ENCODE measurements around the gene CNOT6. TPM values are rescaled to one million over a fixed set of nuclear protein-coding genes. Genes with fewer than 3 reads are reported as not detected.
"Not testable (repeated sequence)": the region's sequence is repeated elsewhere in the genome, so short reads cannot be mapped to it uniquely, and the experiment has no call there.

CNOT6 gene
- 21.2 TPM for polyA plus RNA-seq (2013)

DNA sequence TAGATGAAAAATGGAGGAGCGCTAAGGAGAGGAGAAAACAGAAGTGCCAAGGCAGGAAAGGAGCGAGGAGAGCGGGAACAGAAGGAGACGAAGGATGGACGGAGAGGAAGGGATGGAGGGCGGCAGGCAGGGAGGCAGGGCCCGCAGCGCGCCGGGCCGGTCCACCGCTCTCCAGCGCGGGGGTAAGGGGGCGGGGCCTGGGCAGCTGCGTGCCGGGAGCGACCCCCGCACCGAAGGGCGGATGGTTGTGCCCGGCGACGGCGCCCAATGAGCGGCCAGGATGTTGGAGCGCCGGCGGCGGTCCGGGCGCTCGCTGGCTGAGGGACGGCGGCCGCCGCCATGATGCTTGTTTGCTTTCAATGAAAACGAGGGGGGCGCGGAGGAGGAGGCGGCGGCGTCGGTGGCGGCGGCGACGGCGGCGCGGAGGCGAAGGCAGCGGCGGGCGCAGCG is at the start of gene CNOT6:
CNOT6 (plus strand) TSS at position 320 of the 450 bp plus-strand sequence. CDS start 34,898 bp downstream, outside the sequence.
- no peaks in the 10 kb centered on the region for H3K27me3 ChIP-seq (replicated peaks in 2 of 5; ENCODE audit: control insufficient read depth in 4 of 5, insufficient read depth in 5 of 5, low read length in 4 of 5)
- H3K9me3 ChIP-seq (ENCODE audit: control extremely low read depth in 1 of 5, control insufficient read depth in 4 of 5, insufficient read depth in 2 of 5, low read depth in 1 of 5, low read length in 4 of 5) = no peaks in the 10 kb centered on the region
- H3K4me3 ChIP-seq (ENCODE audit: control insufficient read depth in 1 of 7, extremely low read depth in 1 of 7, insufficient read depth in 4 of 7, low read depth in 2 of 7, low read length in 6 of 7) = peak within 1 kb of the TSS; percentile 81 to 95 (median 90)
- 0% methylated on average over 51 of the region's 56 CpGs for WGBS (ENCODE audit: insufficient coverage)
- peak within 1 kb of the TSS; percentile 74 to 86 for H3K27ac ChIP-seq (ENCODE audit: insufficient read depth in 1 of 2, low read depth in 1 of 2, low read length in 2 of 2, poor library complexity in 1 of 2, severe bottlenecking in 2 of 2)
- H3K4me1 ChIP-seq (ENCODE audit: control extremely low read depth in 1 of 4, control insufficient read depth in 4 of 4, insufficient read depth in 4 of 4, low read length in 3 of 4) = peaks cover 7 to 28% (median 21%) of the 10 kb centered on the region in 4 experiments
- DNase-seq = peak; percentile 96 to 98 (median 98)
- ChIA-PET CTCF (no interaction called here), POLR2A (interaction anchor here (0.5 kb wide), 1 partner anchor 34 kb away, joined by 3 read pairs; no protein-coding TSS in a partner anchor)
- peaks cover 2 to 12% (median 5%) of the 10 kb centered on the region in 4 experiments for H3K36me3 ChIP-seq (ENCODE audit: control insufficient read depth in 4 of 4, insufficient read depth in 4 of 4, low read length in 3 of 4)

DNA sequence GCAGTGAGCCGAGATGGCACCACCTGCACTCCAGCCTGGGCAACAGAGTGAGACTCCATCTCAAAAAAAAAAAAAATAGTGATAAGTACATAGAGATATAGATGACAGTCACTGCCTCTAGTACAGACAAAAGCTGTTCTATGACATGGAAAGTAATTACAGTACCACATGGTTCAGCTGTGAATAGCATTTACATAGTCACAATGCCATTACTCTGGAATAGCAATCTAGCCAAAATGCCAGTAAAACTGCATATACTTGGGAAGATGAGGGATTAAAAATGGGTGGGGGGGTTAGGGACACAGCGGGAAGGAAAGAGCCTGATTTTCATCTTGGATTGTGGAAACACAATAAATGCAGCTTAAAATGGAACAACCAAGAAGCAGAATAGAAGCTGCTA is 39.4 kb upstream of the CNOT6 start:
- CTCF ChIA-PET = no interaction called here
- DNase-seq = no peak
- H3K27ac ChIP-seq (ENCODE audit: insufficient read depth in 1 of 2, low read depth in 1 of 2, low read length in 2 of 2, poor library complexity in 1 of 2, severe bottlenecking in 2 of 2) = no peak overlapping the region
- H3K9me3 ChIP-seq (ENCODE audit: control extremely low read depth in 1 of 5, control insufficient read depth in 4 of 5, insufficient read depth in 2 of 5, low read depth in 1 of 5, low read length in 4 of 5) = peaks cover 0 to 4% (median 2%) of the 10 kb centered on the region in 5 experiments
- H3K4me1 ChIP-seq (ENCODE audit: control extremely low read depth in 1 of 4, control insufficient read depth in 4 of 4, insufficient read depth in 4 of 4, low read length in 3 of 4) = no peaks in the 10 kb centered on the region
- 90% methylated on average over 2 of the region's 2 CpGs for WGBS (ENCODE audit: insufficient coverage)
- no peaks in the 10 kb centered on the region for H3K36me3 ChIP-seq (ENCODE audit: control insufficient read depth in 4 of 4, insufficient read depth in 4 of 4, low read length in 3 of 4)
- POLR2A ChIA-PET = no interaction called here
- peaks cover 0 to 2% (median 0%) of the 10 kb centered on the region in 5 experiments for H3K27me3 ChIP-seq (replicated peaks in 2 of 5; ENCODE audit: control insufficient read depth in 4 of 5, insufficient read depth in 5 of 5, low read length in 4 of 5)
- no peak overlapping the region for H3K4me3 ChIP-seq (ENCODE audit: control insufficient read depth in 1 of 7, extremely low read depth in 1 of 7, insufficient read depth in 4 of 7, low read depth in 2 of 7, low read length in 6 of 7)

DNA sequence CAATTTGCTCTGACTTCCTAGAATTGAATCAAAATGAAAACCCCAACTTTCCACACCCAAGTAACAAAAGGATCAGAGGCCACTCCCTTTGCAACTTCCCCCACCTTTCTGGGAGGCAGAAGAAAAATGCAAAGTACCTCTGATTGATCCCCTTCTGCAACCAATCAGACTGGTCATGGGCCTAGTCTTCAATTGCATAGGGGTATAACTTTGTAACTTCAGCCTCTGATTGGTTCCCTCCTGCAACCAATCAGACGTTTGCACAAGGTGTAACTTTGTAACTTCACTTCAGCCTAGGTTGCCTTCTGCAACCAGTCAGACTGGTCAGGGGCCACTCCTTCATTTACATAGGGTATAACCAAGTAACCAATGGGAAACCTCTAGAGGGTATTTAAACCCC is 38.3 kb upstream of the CNOT6 start:
- H3K4me3 ChIP-seq (ENCODE audit: control insufficient read depth in 1 of 7, extremely low read depth in 1 of 7, insufficient read depth in 4 of 7, low read depth in 2 of 7, low read length in 6 of 7) = no peak overlapping the region
- POLR2A ChIA-PET = no interaction called here
- H3K4me1 ChIP-seq (ENCODE audit: control extremely low read depth in 1 of 4, control insufficient read depth in 4 of 4, insufficient read depth in 4 of 4, low read length in 3 of 4) = no peaks in the 10 kb centered on the region
- H3K36me3 ChIP-seq (ENCODE audit: control insufficient read depth in 4 of 4, insufficient read depth in 4 of 4, low read length in 3 of 4) = no peaks in the 10 kb centered on the region
- 100% methylated on average over 1 of the region's 1 CpG for WGBS (ENCODE audit: insufficient coverage)
- CTCF ChIA-PET = no interaction called here
- DNase-seq = no peak
- peaks cover 0 to 2% (median 1%) of the 10 kb centered on the region in 5 experiments for H3K27me3 ChIP-seq (replicated peaks in 2 of 5; ENCODE audit: control insufficient read depth in 4 of 5, insufficient read depth in 5 of 5, low read length in 4 of 5)
- H3K27ac ChIP-seq (ENCODE audit: insufficient read depth in 1 of 2, low read depth in 1 of 2, low read length in 2 of 2, poor library complexity in 1 of 2, severe bottlenecking in 2 of 2) = no peak overlapping the region
- peaks cover 0 to 4% (median 2%) of the 10 kb centered on the region in 5 experiments for H3K9me3 ChIP-seq (ENCODE audit: control extremely low read depth in 1 of 5, control insufficient read depth in 4 of 5, insufficient read depth in 2 of 5, low read depth in 1 of 5, low read length in 4 of 5)

DNA sequence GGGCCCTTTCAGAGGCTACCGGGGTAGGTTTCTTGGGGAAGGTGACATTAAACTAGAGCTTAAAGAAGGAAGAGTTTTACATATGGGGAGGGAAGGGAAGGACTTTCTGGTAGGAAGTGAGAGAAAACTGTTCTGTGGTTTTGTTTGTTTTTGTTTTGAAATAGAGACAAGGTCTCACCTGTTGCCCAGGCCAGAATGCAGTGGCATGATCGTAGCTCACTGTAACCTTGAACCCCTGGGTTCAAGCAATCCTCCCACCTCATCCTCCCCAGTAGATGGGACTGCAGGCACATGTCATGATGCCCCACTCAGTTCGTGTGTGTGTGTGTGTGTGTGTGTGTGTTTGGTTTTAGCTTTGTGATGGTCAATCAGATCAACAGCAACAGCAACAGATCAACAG is 37.4 kb upstream of the CNOT6 start:
- Histone ChIP-seq H3K36me3 (ENCODE audit: control insufficient read depth in 4 of 4, insufficient read depth in 4 of 4, low read length in 3 of 4) (no peaks in the 10 kb centered on the region), H3K4me1 (ENCODE audit: control extremely low read depth in 1 of 4, control insufficient read depth in 4 of 4, insufficient read depth in 4 of 4, low read length in 3 of 4) (no peaks in the 10 kb centered on the region), H3K9me3 (ENCODE audit: control extremely low read depth in 1 of 5, control insufficient read depth in 4 of 5, insufficient read depth in 2 of 5, low read depth in 1 of 5, low read length in 4 of 5) (peaks cover 0 to 4% (median 2%) of the 10 kb centered on the region in 5 experiments), H3K27ac (ENCODE audit: insufficient read depth in 1 of 2, low read depth in 1 of 2, low read length in 2 of 2, poor library complexity in 1 of 2, severe bottlenecking in 2 of 2) (no peak overlapping the region), H3K4me3 (ENCODE audit: control insufficient read depth in 1 of 7, extremely low read depth in 1 of 7, insufficient read depth in 4 of 7, low read depth in 2 of 7, low read length in 6 of 7) (no peak overlapping the region), H3K27me3 (replicated peaks in 2 of 5; ENCODE audit: control insufficient read depth in 4 of 5, insufficient read depth in 5 of 5, low read length in 4 of 5) (peaks cover 0 to 4% (median 1%) of the 10 kb centered on the region in 5 experiments)
- no peak for DNase-seq
- ChIA-PET POLR2A (interaction anchor here (0.5 kb wide), 1 partner anchor 97 kb away, joined by 4 read pairs; no protein-coding TSS in a partner anchor), CTCF (interaction anchor here (0.6 kb wide), 1 partner anchor 52 kb away, joined by 3 read pairs; no protein-coding TSS in a partner anchor)
- 100% methylated on average over 1 of the region's 3 CpGs for WGBS (ENCODE audit: insufficient coverage)

DNA sequence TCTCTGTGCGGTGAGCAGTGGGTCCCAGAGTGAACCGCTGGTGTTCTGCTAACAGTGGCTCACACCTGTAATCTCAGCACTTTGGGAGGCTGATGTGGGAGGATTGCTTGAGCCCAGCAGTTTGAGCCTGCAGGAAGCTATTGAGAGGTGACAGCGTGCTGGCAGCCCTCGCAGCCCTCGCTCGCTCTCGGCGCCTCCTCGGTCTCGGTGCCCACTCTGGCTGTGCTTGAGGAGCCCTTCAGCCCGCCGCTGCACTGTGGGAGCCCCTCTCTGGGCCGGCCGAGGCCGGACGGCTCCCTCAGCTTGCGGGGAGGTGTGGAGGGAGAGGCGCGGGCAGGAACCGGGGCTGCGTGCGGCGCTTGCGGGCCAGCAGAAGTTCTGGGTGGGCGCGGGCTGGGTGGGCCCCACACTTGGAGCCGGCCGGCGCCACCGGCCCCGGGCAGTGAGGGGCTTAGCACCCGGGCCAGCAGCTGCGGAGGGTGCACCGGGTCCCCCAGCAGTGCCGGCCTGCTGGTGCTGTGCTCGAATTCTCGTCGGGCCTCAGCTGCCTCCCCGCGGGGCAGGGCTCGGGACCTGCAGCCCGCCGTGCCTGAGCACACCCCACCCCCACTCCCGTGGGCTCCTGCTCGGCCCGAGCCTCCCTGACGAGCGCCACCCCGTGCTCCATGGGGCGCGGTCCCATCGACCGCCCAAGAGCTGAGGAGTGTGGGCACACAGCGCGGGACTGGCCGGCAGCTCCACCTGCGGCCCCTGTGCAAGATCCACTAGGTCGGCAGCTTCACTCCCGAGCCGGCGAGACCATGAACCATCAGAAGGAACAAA is 35.1 kb upstream of the CNOT6 start:
- not testable (repeated sequence) for DNase-seq; H3K27me3 ChIP-seq (replicated peaks in 2 of 5; ENCODE audit: control insufficient read depth in 4 of 5, insufficient read depth in 5 of 5, low read length in 4 of 5); H3K9me3 ChIP-seq (ENCODE audit: control extremely low read depth in 1 of 5, control insufficient read depth in 4 of 5, insufficient read depth in 2 of 5, low read depth in 1 of 5, low read length in 4 of 5); H3K27ac ChIP-seq (ENCODE audit: insufficient read depth in 1 of 2, low read depth in 1 of 2, low read length in 2 of 2, poor library complexity in 1 of 2, severe bottlenecking in 2 of 2); H3K4me3 ChIP-seq (ENCODE audit: control insufficient read depth in 1 of 7, extremely low read depth in 1 of 7, insufficient read depth in 4 of 7, low read depth in 2 of 7, low read length in 6 of 7); H3K36me3 ChIP-seq (ENCODE audit: control insufficient read depth in 4 of 4, insufficient read depth in 4 of 4, low read length in 3 of 4); H3K4me1 ChIP-seq (ENCODE audit: control extremely low read depth in 1 of 4, control insufficient read depth in 4 of 4, insufficient read depth in 4 of 4, low read length in 3 of 4)
- 97% methylated on average over 54 of the region's 61 CpGs for WGBS (ENCODE audit: insufficient coverage)
- ChIA-PET POLR2A (interaction anchor here (0.7 kb wide), 1 partner anchor 322 kb away, joined by 3 read pairs; no protein-coding TSS in a partner anchor), CTCF (interaction anchor here (0.6 kb wide), 1 partner anchor 15 kb away, joined by 3 read pairs; no protein-coding TSS in a partner anchor)

DNA sequence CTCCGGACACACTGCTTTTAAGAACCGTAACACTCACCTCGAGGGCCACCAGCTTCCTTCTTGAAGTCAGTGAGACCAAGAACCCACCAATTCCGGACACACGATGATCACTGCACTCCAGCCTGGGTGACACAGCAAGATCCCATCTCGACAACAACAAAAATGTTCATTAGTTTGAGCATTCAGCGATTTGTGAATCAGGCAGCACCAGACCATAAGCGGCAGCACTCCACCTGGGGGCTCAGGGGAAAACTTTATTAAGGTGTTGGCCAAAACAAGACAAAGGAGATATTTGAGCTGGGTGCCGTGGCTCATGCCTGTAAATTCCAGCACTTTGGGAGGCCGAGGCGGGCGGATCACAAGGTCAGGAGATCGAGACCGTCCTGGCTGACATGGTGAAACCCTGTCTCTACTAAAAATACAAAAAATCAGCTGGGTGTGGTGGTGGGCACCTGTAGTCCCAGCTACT is 34.5 kb upstream of the CNOT6 start:
- H3K4me1 ChIP-seq (ENCODE audit: control extremely low read depth in 1 of 4, control insufficient read depth in 4 of 4, insufficient read depth in 4 of 4, low read length in 3 of 4); H3K36me3 ChIP-seq (ENCODE audit: control insufficient read depth in 4 of 4, insufficient read depth in 4 of 4, low read length in 3 of 4); DNase-seq; H3K27me3 ChIP-seq (replicated peaks in 2 of 5; ENCODE audit: control insufficient read depth in 4 of 5, insufficient read depth in 5 of 5, low read length in 4 of 5); H3K4me3 ChIP-seq (ENCODE audit: control insufficient read depth in 1 of 7, extremely low read depth in 1 of 7, insufficient read depth in 4 of 7, low read depth in 2 of 7, low read length in 6 of 7); H3K9me3 ChIP-seq (ENCODE audit: control extremely low read depth in 1 of 5, control insufficient read depth in 4 of 5, insufficient read depth in 2 of 5, low read depth in 1 of 5, low read length in 4 of 5); H3K27ac ChIP-seq (ENCODE audit: insufficient read depth in 1 of 2, low read depth in 1 of 2, low read length in 2 of 2, poor library complexity in 1 of 2, severe bottlenecking in 2 of 2): not testable (repeated sequence)
- ChIA-PET POLR2A (interaction anchor here (0.7 kb wide), 1 partner anchor 321 kb away, joined by 3 read pairs; no protein-coding TSS in a partner anchor), CTCF (interaction anchor here (0.6 kb wide), 1 partner anchor 14 kb away, joined by 3 read pairs; no protein-coding TSS in a partner anchor)
- WGBS (ENCODE audit: insufficient coverage) = 91% methylated on average over 11 of the region's 14 CpGs

DNA sequence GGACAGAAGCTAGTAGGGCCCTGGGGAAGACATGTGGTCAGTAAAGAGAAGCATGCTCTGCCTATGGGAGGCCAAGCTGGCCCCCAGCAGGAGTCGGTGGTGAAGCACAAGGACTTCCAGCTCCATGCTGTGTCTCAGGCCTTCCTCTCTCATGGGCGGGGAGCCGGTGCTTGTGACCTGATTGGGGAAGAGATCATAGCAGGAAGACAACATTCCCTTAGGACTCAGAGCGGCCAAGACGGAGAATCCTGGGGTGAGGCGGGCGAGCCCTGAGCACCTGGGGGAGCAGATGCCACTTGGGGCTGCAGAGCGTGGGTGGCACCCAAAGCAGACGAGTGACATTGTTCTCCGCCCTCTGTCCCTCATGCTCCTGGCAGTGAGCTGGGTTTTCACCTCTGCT is 33.3 kb upstream of the CNOT6 start:
- ChIA-PET POLR2A (no interaction called here), CTCF (interaction anchor here (1.2 to 2.1 kb wide), 2 partner anchors 10 to 14 kb away, joined by 3 to 9 read pairs; no protein-coding TSS in a partner anchor)
- Histone ChIP-seq H3K4me1 (ENCODE audit: control extremely low read depth in 1 of 4, control insufficient read depth in 4 of 4, insufficient read depth in 4 of 4, low read length in 3 of 4) (no peaks in the 10 kb centered on the region), H3K36me3 (ENCODE audit: control insufficient read depth in 4 of 4, insufficient read depth in 4 of 4, low read length in 3 of 4) (no peaks in the 10 kb centered on the region), H3K27ac (ENCODE audit: insufficient read depth in 1 of 2, low read depth in 1 of 2, low read length in 2 of 2, poor library complexity in 1 of 2, severe bottlenecking in 2 of 2) (no peak overlapping the region), H3K9me3 (ENCODE audit: control extremely low read depth in 1 of 5, control insufficient read depth in 4 of 5, insufficient read depth in 2 of 5, low read depth in 1 of 5, low read length in 4 of 5) (peaks cover 0 to 4% (median 2%) of the 10 kb centered on the region in 5 experiments), H3K4me3 (ENCODE audit: control insufficient read depth in 1 of 7, extremely low read depth in 1 of 7, insufficient read depth in 4 of 7, low read depth in 2 of 7, low read length in 6 of 7) (no peak overlapping the region), H3K27me3 (replicated peaks in 2 of 5; ENCODE audit: control insufficient read depth in 4 of 5, insufficient read depth in 5 of 5, low read length in 4 of 5) (peaks cover 0 to 4% (median 0%) of the 10 kb centered on the region in 5 experiments)
- DNase-seq = no peak
- WGBS (ENCODE audit: insufficient coverage) = 98% methylated on average over 9 of the region's 10 CpGs

All from common myeloid progenitor, CD34-positive (primary cell).